ENCODE data around the gene ARHGAP36. TPM values are rescaled to one million over a fixed set of nuclear protein-coding genes. Genes with fewer than 3 reads are reported as not detected.

Gene ARHGAP36
- total RNA-seq, 1 donor from 2014 or later, result not detected

DNA sequence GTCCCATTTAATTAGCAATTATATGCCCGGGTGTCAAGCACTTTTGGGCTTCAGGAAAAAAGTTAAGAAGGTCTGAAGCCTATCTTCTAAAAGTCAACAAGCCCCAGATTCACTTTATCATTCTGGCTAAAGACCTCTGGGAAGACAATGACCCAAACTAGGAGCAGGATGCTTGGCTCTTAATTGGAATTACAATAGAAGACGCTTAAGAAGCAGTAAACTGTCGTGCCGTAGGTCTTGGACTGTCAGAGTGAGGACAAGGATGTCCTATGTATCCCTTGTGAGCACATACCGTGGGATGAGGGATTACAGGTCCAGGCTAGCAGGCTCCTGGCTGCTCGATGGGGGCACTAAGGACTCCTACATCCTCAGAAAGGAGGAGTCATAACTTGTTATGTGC, 3.2 kb upstream of the ARHGAP36 start:
- TF ChIP-seq, protein P1, sequence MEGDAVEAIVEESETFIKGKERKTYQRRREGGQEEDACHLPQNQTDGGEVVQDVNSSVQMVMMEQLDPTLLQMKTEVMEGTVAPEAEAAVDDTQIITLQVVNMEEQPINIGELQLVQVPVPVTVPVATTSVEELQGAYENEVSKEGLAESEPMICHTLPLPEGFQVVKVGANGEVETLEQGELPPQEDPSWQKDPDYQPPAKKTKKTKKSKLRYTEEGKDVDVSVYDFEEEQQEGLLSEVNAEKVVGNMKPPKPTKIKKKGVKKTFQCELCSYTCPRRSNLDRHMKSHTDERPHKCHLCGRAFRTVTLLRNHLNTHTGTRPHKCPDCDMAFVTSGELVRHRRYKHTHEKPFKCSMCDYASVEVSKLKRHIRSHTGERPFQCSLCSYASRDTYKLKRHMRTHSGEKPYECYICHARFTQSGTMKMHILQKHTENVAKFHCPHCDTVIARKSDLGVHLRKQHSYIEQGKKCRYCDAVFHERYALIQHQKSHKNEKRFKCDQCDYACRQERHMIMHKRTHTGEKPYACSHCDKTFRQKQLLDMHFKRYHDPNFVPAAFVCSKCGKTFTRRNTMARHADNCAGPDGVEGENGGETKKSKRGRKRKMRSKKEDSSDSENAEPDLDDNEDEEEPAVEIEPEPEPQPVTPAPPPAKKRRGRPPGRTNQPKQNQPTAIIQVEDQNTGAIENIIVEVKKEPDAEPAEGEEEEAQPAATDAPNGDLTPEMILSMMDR (IDR thresholded peaks at IDR 0.05), result no peak
- no peaks in the 10 kb centered on the region for H3K36me3 ChIP-seq
- intact Hi-C loops (cut with DNase I), result no loop called here
- no peak overlapping the region for H3K27ac ChIP-seq
- no peak overlapping the region for H3K4me3 ChIP-seq
- ATAC-seq (no peak), DNase-seq (no peak)
- no peaks in the 10 kb centered on the region for H3K9me3 ChIP-seq
- H3K27me3 ChIP-seq (ENCODE audit: low read depth), result peaks cover 10% of the 10 kb centered on the region
- no peaks in the 10 kb centered on the region for H3K4me1 ChIP-seq

DNA sequence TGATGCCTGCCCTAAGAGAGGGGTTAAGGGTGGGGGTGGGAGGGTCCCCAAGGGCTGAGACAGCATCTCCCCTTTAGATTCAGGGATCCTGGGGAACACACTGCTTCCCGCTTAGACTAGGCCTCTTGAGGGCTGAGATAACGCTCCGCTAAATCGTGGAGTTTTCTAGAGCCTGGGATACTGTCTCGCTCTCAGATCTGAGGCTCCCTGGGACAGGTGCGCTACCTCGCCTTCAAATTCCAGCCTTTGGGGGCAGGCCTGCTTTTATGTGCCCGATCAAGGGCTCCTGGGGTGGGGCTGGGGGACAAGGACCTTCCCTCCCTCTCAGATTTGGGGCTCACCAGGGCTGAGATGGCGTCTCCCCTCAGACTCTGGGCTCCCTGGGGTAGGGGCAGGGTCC, 440 bp upstream of the ARHGAP36 start:
- Histone ChIP-seq H3K4me3 (no peak overlapping the region), H3K36me3 (no peaks in the 10 kb centered on the region), H3K27me3 (ENCODE audit: low read depth) (peaks cover 10% of the 10 kb centered on the region), H3K4me1 (no peaks in the 10 kb centered on the region), H3K27ac (no peak overlapping the region), H3K9me3 (no peaks in the 10 kb centered on the region)
- TF ChIP-seq, protein P1 (IDR thresholded peaks at IDR 0.05), result no peak
- intact Hi-C loops (cut with DNase I), result no loop called here
- no peak for ATAC-seq
- no peak for DNase-seq

DNA sequence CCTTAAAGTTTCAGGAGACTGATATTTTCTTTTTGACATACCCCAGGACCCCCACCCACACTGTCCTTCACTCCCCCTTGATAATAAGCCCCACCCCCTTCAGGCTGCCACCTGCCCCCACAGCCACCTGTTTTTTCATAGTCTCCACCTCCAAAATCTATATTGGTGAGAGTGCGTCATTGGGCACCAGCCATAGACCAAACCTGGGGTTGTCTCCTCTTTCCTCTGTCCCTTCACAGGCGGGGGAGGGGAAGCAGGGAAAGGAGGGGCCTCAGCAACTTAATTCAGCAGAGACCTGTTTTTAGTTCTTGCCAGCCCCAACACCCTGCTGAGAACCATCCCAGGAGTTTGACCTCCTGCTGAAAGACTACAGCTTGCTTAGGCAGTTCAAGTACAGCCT, 1.1 kb downstream of the ARHGAP36 start:
- ATAC-seq, result no peak
- H3K27me3 ChIP-seq (ENCODE audit: low read depth), result peaks cover 10% of the 10 kb centered on the region
- intact Hi-C loops (cut with DNase I), result no loop called here
- H3K36me3 ChIP-seq, result no peaks in the 10 kb centered on the region
- TF ChIP-seq, protein P1 (IDR thresholded peaks at IDR 0.05), result no peak
- H3K4me1 ChIP-seq, result no peaks in the 10 kb centered on the region
- H3K4me3 ChIP-seq, result no peak overlapping the region
- H3K9me3 ChIP-seq, result no peaks in the 10 kb centered on the region
- no peak overlapping the region for H3K27ac ChIP-seq
- no peak for DNase-seq

DNA sequence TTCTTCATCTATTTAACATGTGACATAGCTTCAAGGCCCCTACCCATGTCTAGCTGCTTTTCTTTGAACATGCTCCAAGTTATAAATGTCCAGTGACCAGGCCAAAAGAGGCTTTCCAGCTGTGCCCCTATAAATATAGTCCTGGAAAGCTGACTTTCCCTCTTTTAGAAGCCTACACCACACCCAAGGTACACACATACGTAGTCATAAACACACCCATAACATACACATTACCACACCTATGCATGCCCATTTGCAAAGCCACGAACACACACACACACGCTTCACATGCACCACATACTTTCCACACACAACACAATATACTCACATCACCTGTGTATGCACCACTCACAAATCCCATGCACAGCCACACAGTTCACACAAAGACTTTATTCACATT, 2.0 kb downstream of the ARHGAP36 start:
- ATAC-seq (no peak), DNase-seq (no peak)
- intact Hi-C loops (cut with DNase I), result no loop called here
- Histone ChIP-seq H3K27me3 (ENCODE audit: low read depth) (peaks cover 10% of the 10 kb centered on the region), H3K27ac (no peak overlapping the region), H3K9me3 (no peaks in the 10 kb centered on the region), H3K4me3 (no peak overlapping the region), H3K36me3 (no peaks in the 10 kb centered on the region), H3K4me1 (no peaks in the 10 kb centered on the region)
- TF ChIP-seq, protein P1 (IDR thresholded peaks at IDR 0.05), result no peak

DNA sequence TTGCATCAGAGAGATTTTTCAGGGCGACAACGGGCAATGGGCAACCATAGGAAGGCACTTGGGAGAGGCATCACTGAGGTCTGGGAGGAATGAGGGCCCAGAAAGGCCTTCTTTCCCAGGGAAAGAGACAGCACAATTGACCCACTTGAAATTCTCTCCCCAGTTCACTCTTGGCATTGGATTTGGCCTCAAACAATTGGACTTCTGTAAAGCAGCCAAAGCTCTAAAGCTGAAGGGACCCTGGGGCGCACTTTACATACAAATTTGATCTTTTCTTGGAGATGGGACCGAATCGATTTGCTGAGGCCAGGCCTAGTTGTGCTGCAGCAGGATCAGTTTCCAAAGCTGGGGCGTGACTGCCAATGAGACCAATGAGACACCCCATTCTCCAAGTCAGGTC, 3.2 kb downstream of the ARHGAP36 start:
- DNase-seq (no peak), ATAC-seq (no peak)
- TF ChIP-seq, protein P1 (IDR thresholded peaks at IDR 0.05), result no peak
- H3K4me3 ChIP-seq, result no peak overlapping the region
- intact Hi-C loops (cut with DNase I), result no loop called here
- no peaks in the 10 kb centered on the region for H3K4me1 ChIP-seq
- H3K9me3 ChIP-seq, result no peaks in the 10 kb centered on the region
- H3K36me3 ChIP-seq, result no peaks in the 10 kb centered on the region
- peaks cover 10% of the 10 kb centered on the region for H3K27me3 ChIP-seq (ENCODE audit: low read depth)
- H3K27ac ChIP-seq, result no peak overlapping the region

DNA sequence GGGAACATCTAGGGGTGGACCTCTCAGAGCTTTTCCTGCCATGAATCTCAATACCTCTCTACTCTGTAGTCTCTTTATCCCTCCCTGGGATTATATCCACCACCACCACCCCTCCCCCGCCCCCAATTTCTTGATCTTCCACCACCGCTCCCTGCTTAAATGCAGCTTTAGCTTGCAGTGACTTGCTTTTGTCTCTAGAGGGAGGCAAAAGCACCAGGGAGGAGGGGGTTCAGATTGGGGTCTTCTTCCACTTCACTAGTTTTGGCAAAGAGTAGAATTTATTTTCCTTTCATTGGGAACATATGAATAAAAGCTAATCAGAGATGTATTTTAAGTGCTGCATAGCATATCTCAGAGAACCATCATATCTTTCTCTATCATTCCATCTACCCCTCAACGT, 5.5 kb downstream of the ARHGAP36 start:
- Histone ChIP-seq H3K4me3 (no peak overlapping the region), H3K27me3 (ENCODE audit: low read depth) (no peaks in the 10 kb centered on the region), H3K4me1 (no peaks in the 10 kb centered on the region), H3K27ac (no peak overlapping the region), H3K36me3 (no peaks in the 10 kb centered on the region), H3K9me3 (no peaks in the 10 kb centered on the region)
- intact Hi-C loops (cut with DNase I), result no loop called here
- DNase-seq (no peak), ATAC-seq (no peak)
- TF ChIP-seq, protein P1 (IDR thresholded peaks at IDR 0.05), result no peak
